ENCODE data around the gene RIOK1. TPM values are rescaled to one million over a fixed set of nuclear protein-coding genes. Genes with fewer than 3 reads are reported as not detected.
"Not testable (repeated sequence)": the region's sequence is repeated elsewhere in the genome, so short reads cannot be mapped to it uniquely, and the experiment has no call there.

Gene RIOK1
- total RNA-seq, 1 donor from 2014 or later = 25.2 TPM

DNA sequence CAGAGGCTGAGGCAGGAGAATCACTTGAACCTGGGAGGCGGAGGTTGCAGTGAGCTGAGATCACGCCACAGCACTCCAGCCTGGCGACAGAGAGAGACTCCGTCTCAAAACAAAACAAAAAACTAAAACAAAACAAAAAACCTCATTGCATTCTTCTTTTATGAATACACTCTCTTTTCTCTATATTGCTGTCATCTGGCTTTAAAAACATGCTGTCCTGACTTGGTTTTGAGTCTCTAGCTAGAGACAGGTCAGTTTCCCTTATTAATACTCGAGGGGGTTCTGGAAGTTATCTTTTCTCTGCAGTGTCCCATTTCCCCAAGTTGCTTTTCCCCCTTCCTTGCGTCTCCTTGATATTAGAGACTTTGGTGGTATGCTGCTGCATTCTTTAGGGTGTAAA is 50.9 kb downstream of the RIOK1 start:
- DNase-seq (ENCODE audit: low read depth in 2 of 2) = no peak

GRCh38 chr6:7441048-7441775 is 51.6 kb downstream of the RIOK1 start:
- DNase-seq (ENCODE audit: low read depth in 2 of 2) = no peak

DNA sequence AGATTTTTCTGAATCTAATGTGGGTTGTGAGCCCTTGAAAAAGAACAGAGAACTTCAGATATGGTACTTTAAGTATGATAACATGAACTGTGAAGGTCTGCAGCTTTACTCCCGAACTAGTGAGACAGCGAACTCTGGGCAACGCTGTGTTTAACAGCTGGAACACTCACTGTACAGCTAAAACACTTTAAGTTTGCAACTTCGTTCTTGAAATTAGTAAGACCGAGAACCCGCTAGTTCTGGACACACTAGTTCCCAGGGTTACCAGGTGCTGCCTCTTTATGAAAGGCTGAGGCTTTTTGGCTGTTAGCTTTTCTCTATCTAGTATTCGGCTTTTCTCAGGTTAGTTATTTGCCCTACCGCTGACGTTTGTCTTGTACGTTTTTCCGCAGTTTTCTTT is 52.9 kb downstream of the RIOK1 start:
- DNase-seq (ENCODE audit: low read depth in 2 of 2) = no peak

DNA sequence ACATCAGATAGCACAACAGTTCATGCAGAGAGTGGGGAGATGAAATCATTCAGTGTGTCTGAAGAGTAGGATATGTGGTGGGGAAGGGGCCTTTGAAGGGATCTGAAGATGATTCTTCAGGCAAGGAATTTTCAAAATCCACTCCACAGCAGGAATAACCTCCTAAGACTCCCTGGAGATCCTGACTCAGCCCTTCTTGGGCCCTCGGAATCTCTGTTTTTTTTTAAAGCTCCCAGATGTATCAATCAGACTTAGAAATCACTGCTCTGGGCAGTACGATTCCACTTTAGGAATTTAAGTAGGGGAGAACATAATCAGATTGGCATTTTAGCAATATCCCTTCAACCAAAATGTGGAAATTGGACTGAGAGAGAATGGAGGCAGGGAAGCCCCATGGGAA is 55.5 kb downstream of the RIOK1 start:
- DNase-seq (ENCODE audit: low read depth in 2 of 2) = no peak

DNA sequence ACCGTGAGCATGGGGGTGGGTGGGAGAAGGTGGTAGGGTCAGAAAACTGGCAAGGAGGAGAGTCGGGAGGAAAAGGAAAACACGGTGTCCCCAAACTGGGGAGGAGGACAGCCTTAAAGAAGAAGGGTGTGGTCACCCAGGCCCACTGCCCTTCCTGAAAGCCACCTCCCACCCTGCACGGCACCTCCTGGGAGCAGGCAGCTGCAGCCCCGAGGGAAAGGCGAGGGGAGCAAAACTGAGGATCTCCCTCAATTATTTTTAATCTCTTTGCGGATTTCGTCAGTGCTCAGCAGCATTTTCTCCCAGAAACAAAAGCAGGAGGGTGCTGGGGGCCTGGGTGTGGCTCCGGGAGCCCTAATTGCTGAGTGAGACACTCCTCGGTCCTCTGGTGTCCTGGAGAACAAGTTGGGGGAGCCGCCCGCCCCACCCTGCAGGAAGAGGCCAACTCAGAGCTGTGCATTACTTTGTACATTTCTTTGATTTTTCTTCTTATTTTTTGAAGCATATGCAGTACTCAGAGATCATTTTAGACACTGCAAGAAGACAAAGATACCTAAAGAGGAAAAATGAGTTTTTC is 56.4 kb downstream of the RIOK1 start:
- DNase-seq (ENCODE audit: low read depth in 2 of 2) = no peak

GRCh38 chr6:7446619-7447325 is 57.2 kb downstream of the RIOK1 start:
- DNase-seq (ENCODE audit: low read depth in 2 of 2) = no peak

GRCh38 chr6:7448232-7448631 is 58.6 kb downstream of the RIOK1 start:
- no peak for DNase-seq (ENCODE audit: low read depth in 2 of 2)

- no peak for DNase-seq (ENCODE audit: low read depth in 2 of 2)
Measured at GRCh38 chr6:7449018-7449417, 59.4 kb downstream of the RIOK1 start.

DNA sequence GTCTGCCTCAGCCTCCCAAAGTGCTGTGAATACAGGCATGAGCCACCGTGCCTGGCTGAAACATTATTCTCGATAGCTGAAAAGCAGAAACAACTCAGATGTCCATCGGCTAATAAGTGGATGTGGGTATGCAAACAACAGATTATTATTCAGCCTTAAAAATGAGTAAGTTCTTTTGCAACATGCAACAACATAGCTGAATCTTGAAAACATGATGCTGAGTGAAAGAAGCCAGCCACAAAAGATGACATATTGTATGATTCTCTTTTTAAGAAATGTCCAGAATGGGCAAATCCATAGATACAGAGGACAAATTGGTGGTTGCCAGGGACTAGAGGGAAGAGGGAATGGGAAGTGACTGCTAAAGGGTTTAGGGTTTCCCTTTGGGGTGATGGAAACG is 61.7 kb downstream of the RIOK1 start:
- DNase-seq (ENCODE audit: low read depth in 2 of 2) = no peak

DNA sequence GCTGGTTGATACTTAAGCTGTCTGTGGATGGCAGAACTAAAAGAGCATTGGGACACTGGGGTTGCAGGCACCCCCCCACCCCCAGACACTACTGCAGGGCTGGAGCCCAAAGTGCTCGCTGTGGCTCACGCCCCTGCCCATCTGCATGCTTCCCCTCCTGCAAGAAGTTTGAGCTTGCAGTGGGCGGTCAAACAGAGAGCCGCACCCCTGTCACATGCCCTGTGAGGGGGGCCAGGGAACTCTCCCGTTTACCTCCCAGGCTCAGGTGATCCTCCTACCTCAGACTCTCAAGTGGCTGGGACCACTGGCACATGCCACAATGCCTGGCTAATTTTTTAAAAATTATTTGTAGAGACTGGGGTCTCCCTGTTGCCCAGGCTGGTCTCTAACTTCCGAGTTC is 63.3 kb downstream of the RIOK1 start:
- no peak for DNase-seq (ENCODE audit: low read depth in 2 of 2)

GRCh38 chr6:7454696-7455358 is 65.2 kb downstream of the RIOK1 start:
- no peak for DNase-seq (ENCODE audit: low read depth in 2 of 2)

DNA sequence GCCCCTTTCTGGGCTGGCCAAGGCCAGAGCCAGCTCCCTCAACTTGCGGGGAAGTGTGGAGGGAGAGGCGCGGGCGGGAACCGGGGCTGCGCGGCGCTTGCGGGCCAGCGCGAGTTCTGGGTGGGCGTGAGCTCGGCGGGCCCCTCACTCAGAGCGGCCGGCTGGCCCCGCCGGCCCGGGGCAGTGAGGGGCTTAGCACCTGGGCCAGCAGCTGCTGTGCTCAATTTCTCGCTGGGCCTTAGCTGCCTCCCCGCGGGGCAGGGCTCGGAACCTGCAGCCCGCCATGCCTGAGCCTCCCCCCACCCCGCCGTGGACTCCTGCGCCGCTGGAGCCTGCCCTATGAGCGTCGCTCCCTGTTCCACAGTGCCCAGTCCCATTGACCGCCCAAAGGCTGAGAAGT is 66.7 kb downstream of the RIOK1 start:
- not testable (repeated sequence) for DNase-seq (ENCODE audit: low read depth in 2 of 2)

- DNase-seq (ENCODE audit: low read depth in 2 of 2) = no peak
Measured at GRCh38 chr6:7461416-7461815, 71.8 kb downstream of the RIOK1 start.

DNA sequence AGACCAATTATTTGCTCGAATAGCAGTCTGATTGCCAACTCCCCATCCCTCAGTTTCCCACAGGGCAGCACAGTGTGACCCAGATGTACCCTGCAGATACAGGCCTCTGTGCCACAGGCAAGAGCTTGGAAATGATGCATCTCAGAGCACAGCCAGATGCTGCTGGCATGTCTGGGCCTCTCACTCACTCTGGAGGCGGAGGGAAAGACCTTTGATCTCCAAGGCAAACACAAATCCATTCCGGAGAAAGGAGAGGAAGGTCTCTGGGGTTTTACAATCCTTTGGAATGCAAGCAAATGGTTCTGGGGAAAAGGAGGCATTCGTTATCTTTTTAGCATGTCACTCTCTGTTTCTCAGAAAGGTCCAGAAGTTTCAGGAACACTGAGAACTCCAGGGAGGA is 74.2 kb downstream of the RIOK1 start:
- DNase-seq (ENCODE audit: low read depth in 2 of 2) = no peak

DNA sequence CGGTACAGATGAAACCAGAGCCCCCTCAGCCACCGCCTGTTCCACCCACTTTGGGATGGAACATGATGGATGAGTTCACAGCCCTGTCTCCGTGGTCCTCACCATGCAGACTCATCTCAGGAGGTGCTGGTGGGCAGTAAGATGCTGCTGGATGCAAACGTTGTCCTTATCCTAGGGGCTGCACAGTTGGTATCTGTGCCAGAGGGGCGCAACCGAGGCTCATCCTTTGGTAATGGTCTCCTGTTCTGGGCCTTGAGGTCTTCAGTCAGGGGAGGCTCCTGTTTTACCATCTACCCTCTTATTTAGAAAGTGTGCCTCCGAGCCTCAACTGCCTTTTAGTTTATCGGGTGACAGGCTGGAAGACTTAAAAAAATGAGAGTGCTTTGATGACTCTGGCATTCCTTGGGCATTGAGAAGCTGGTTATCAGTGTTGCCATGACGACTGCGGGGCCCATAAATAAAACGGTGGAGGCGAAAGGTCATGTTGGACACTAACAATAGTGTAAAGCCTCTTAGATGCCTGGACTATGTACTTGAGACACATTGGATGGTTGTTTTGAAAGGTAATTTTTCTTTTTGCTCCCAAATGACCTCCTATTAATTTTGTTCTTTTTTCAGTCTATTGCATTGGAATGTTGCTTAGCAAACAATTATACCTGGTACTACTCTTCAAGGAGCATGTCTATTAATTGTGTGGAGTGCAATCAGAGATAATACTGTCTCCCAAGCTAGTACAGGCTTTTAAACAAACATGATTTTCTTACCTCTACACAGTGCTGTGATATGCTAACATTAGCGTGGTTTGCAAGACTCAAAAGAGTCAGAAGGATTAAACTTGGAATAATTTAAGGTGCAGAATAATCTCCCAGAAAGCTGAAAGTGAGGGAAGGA is 77.6 kb downstream of the RIOK1 start:
- no peak for DNase-seq (ENCODE audit: low read depth in 2 of 2)

Other genes with a start within 250 kb of the RIOK1 start
- gene SSR1, start 76.6 kb upstream of the RIOK1 start, total RNA-seq = 29.9 and 33.9 TPM in 2 replicates
- under 0.01 and 0.20 TPM in 2 replicates for gene CAGE1, start 66 bp upstream of the RIOK1 start, total RNA-seq
- gene DSP, start 151.9 kb downstream of the RIOK1 start, total RNA-seq = 19.2 and 76.0 TPM in 2 replicates
- 7.6 and 7.9 TPM in 2 replicates for gene SNRNP48, start 200.4 kb downstream of the RIOK1 start, total RNA-seq